H1 (cell line): ENCODE results near the gene PLGRKT. TPM values are rescaled to one million over a fixed set of nuclear protein-coding genes. Genes with fewer than 3 reads are reported as not detected.

Experiments used
- CTCF ChIA-PET: fragments of 300-600 bp; sonication (Branson Sonifier 250); formaldehyde crosslinking; loops from one replicate; lab custom pipeline; 2021; ENCODE audit not compliant: partially characterized antibody; lab: Charles Lee
- POLR2A ChIA-PET: fragments of 300-600 bp; sonication (Branson Sonifier 250); formaldehyde crosslinking; loops from one replicate; lab custom pipeline; 2021; ENCODE audit warnings: inconsistent platforms; ENCODE audit not compliant: partially characterized antibody; lab: Charles Lee
- DNase-seq, 2 experiments: peaks; one replicate each; pipeline versions ENCODE4 v3.0.0 to v3.0.0-alpha.2; 2010 to 2022; ENCODE audit warnings: low spot score in 2 of 2, low read depth in 1 of 2, mixed read lengths in 1 of 2
- FAIRE-seq: peaks from 2 replicates; lab custom pipeline; 2011; peaks lifted over from hg19 to GRCh38; lab: Jason Lieb, UNC
- H2AFZ ChIP-seq: 2 replicates; pipeline ENCODE4 v1.8.1; 2012; ENCODE audit warnings: low read length, inconsistent platforms
- H2AK5ac ChIP-seq: 2 replicates; pipeline ENCODE4 v1.6.1; 2013; ENCODE audit warnings: low read depth, low read length
- H2BK120ac ChIP-seq: replicated peaks from 2 replicates; pipeline ENCODE3; 2013; ENCODE audit warnings: low read depth, low read length, inconsistent platforms
- H2BK12ac ChIP-seq: 2 replicates; pipeline ENCODE4 v1.6.1; 2013; ENCODE audit warnings: low read depth, low read length
- H2BK15ac ChIP-seq: 2 replicates; pipeline ENCODE4 v1.6.1; 2013; ENCODE audit warnings: low read length
- H2BK20ac ChIP-seq: 2 replicates; pipeline ENCODE4 v1.6.1; 2013; ENCODE audit warnings: low read length
- H2BK5ac ChIP-seq: 2 replicates; pipeline ENCODE4 v1.6.1; 2013; ENCODE audit warnings: low read depth, low read length
- H3K14ac ChIP-seq: 2 replicates; pipeline ENCODE4 v1.6.1; 2013; ENCODE audit warnings: inconsistent platforms; ENCODE audit not compliant: insufficient read length
- H3K18ac ChIP-seq: 2 replicates; pipeline ENCODE4 v1.6.1; 2013; ENCODE audit warnings: low read length; ENCODE audit errors: extremely low read depth
- H3K23ac ChIP-seq: 2 replicates; pipeline ENCODE4 v1.6.1; 2013; ENCODE audit warnings: inconsistent platforms; ENCODE audit not compliant: insufficient read length
- H3K23me2 ChIP-seq: 2 replicates; pipeline ENCODE4 v1.6.1; 2013; ENCODE audit warnings: low read depth, low read length
- H3K27ac ChIP-seq: 2 replicates; pipeline ENCODE4 v1.6.1; 2011; ENCODE audit warnings: low read depth, low read length, inconsistent platforms
- H3K27me3 ChIP-seq, 4 experiments: replicated peaks in 1 of 4; 1 replicate in 1 of 4; 2 replicates in 3 of 4; pipeline versions ENCODE4 v1.6.1 to v1.8.1; 2011 to 2013; ENCODE audit warnings: low read length in 3 of 4, mild to moderate bottlenecking in 3 of 4, inconsistent platforms in 2 of 4, mixed read lengths in 2 of 4, moderate library complexity in 1 of 4; ENCODE audit not compliant: control insufficient read depth in 3 of 4, insufficient read depth in 3 of 4; ENCODE audit errors: extremely low read depth in 1 of 4
- H3K36me3 ChIP-seq, 4 experiments: 2 replicates each; pipeline versions ENCODE4 v1.6.1 to v1.8.1; 2011 to 2013; ENCODE audit warnings: mild to moderate bottlenecking in 4 of 4, low read length in 3 of 4, moderate library complexity in 2 of 4, control low read depth in 1 of 4, inconsistent platforms in 1 of 4; ENCODE audit not compliant: insufficient read depth in 4 of 4, control insufficient read depth in 2 of 4
- H3K4ac ChIP-seq: replicated peaks from 2 replicates; pipeline ENCODE3; 2013; ENCODE audit warnings: low read length, low read depth, mixed read lengths, inconsistent platforms; ENCODE audit not compliant: insufficient read length
- H3K4me1 ChIP-seq, 4 experiments: replicated peaks in 1 of 4; 1 replicate in 1 of 4; 2 replicates in 3 of 4; pipeline versions ENCODE4 v1.6.1 to v1.8.1; 2011 to 2013; ENCODE audit warnings: low read length in 3 of 4, inconsistent platforms in 2 of 4, mixed read lengths in 1 of 4; ENCODE audit not compliant: insufficient read depth in 4 of 4, control insufficient read depth in 3 of 4
- H3K4me2 ChIP-seq, 2 experiments: 2 replicates each; pipeline versions ENCODE4 v1.6.1 to v1.8.1; 2011 to 2013; ENCODE audit warnings: low read depth in 2 of 2, low read length in 2 of 2, control low read depth in 1 of 2, inconsistent platforms in 1 of 2, mild to moderate bottlenecking in 1 of 2; ENCODE audit not compliant: insufficient read depth in 1 of 2
- H3K4me3 ChIP-seq, 4 experiments: fragments of 200-600, 300-600 bp in 1 of 4; sonication (generic), shearing (Covaris generic), sonication (Bioruptor Twin) in 1 of 4; 2 replicates each; pipeline versions ENCODE4 v1.5.1 to v1.8.1; 2011 to 2016; ENCODE audit warnings: low read length in 4 of 4, low read depth in 3 of 4, control low read depth in 2 of 4, inconsistent platforms in 2 of 4, mild to moderate bottlenecking in 2 of 4, mixed read lengths in 1 of 4, moderate library complexity in 1 of 4; ENCODE audit not compliant: insufficient read depth in 2 of 4; ENCODE audit errors: extremely low read depth in 1 of 4
- H3K56ac ChIP-seq: replicated peaks from 2 replicates; pipeline ENCODE3; 2013; ENCODE audit warnings: low read depth, mild to moderate bottlenecking, mixed read lengths, low read length, inconsistent platforms; ENCODE audit not compliant: insufficient read length
- H3K79me1 ChIP-seq: 2 replicates; pipeline ENCODE4 v1.6.1; 2013; ENCODE audit warnings: low read depth, low read length, control low read depth
- H3K79me2 ChIP-seq, 2 experiments: 2 replicates each; pipeline versions ENCODE4 v1.6.1 to v1.8.1; 2012 to 2013; ENCODE audit warnings: low read length in 2 of 2, mild to moderate bottlenecking in 2 of 2, inconsistent platforms in 1 of 2; ENCODE audit not compliant: insufficient read depth in 2 of 2, control insufficient read depth in 1 of 2
- H3K9ac ChIP-seq, 4 experiments: replicated peaks in 1 of 4; 1 replicate in 1 of 4; 2 replicates in 3 of 4; pipeline versions ENCODE4 v1.6.1 to v1.8.1; 2011 to 2013; ENCODE audit warnings: low read depth in 3 of 4, low read length in 3 of 4, control low read depth in 2 of 4, mild to moderate bottlenecking in 2 of 4, moderate library complexity in 2 of 4, inconsistent platforms in 1 of 4; ENCODE audit errors: extremely low read depth in 1 of 4
- H3K9me3 ChIP-seq, 2 experiments: 2 replicates each; pipeline versions ENCODE4 v1.6.1 to v1.8.1; 2012 to 2013; ENCODE audit warnings: mild to moderate bottlenecking in 2 of 2, moderate library complexity in 2 of 2, control low read depth in 1 of 2, inconsistent platforms in 1 of 2, low read depth in 1 of 2, low read length in 1 of 2, mixed read lengths in 1 of 2; ENCODE audit not compliant: insufficient read depth in 2 of 2
- H4K20me1 ChIP-seq, 2 experiments: replicated peaks in 1 of 2; 2 replicates each; pipeline versions ENCODE3 to v1.8.1; 2011 to 2013; ENCODE audit warnings: inconsistent platforms in 2 of 2, low read length in 2 of 2, mild to moderate bottlenecking in 1 of 2; ENCODE audit not compliant: insufficient read depth in 2 of 2, control insufficient read depth in 1 of 2
- H4K5ac ChIP-seq: 2 replicates; pipeline ENCODE4 v1.6.1; 2013; ENCODE audit warnings: low read length, low read depth, mixed read lengths, inconsistent platforms; ENCODE audit not compliant: insufficient read length
- H4K8ac ChIP-seq: 2 replicates; pipeline ENCODE4 v1.8.0; 2013; ENCODE audit warnings: mild to moderate bottlenecking, moderate library complexity, low read length, inconsistent platforms; ENCODE audit not compliant: insufficient read depth; ENCODE audit errors: extremely low read depth
- H4K91ac ChIP-seq: replicated peaks from 2 replicates; pipeline ENCODE3; 2013; ENCODE audit warnings: low read length, mixed read lengths, inconsistent platforms; ENCODE audit not compliant: insufficient read length
- CBX5 ChIP-seq: fragments of 300-800, 300-1000 bp; sonication (generic); IDR thresholded peaks from 2 replicates; pipeline ENCODE4 v1.7.1; 2016; ENCODE audit warnings: antibody characterized with exemption, low read length, low read depth
- CTBP2 ChIP-seq: IDR thresholded peaks from 2 replicates; pipeline ENCODE4 v1.7.0; 2011; ENCODE audit warnings: borderline replicate concordance, mild to moderate bottlenecking, moderate library complexity, mixed read lengths, low read length; ENCODE audit not compliant: insufficient read depth, insufficient read length
- FOSL1 ChIP-seq: IDR thresholded peaks from 2 replicates; pipeline ENCODE4 v1.6.1; 2011; ENCODE audit warnings: mild to moderate bottlenecking, low read depth, low read length, moderate library complexity; ENCODE audit not compliant: insufficient read depth
- MAX ChIP-seq: IDR thresholded peaks from 2 replicates; pipeline ENCODE4 v1.6.1; 2012; ENCODE audit warnings: inconsistent platforms
- RAD21 ChIP-seq, 2 experiments: IDR thresholded peaks in 1 of 2; conservative IDR thresholded peaks in 1 of 2; 2 replicates each; pipeline ENCODE4 v1.6.1; 2011; ENCODE audit warnings: low read depth in 2 of 2, low read length in 2 of 2, improper control_type of control experiment in 1 of 2, inconsistent platforms in 1 of 2, mild to moderate bottlenecking in 1 of 2, moderate library complexity in 1 of 2
- RFX5 ChIP-seq: IDR thresholded peaks from 2 replicates; pipeline ENCODE4 v1.6.1; 2011; ENCODE audit warnings: low read depth, low read length, improper control_type of control experiment, borderline replicate concordance
- RNF2 ChIP-seq: fragments of 200-900, 300-1000 bp; sonication (generic); IDR thresholded peaks from 2 replicates; pipeline ENCODE4 v1.7.1; 2016; ENCODE audit warnings: borderline replicate concordance, low read depth, mild to moderate bottlenecking, antibody characterized with exemption, low read length; ENCODE audit not compliant: poor library complexity, severe bottlenecking; ENCODE audit errors: missing control alignments
- SAP30 ChIP-seq: fragments of 300-600 bp; sonication (generic); IDR thresholded peaks from 2 replicates; pipeline ENCODE4 v1.7.1; 2012; ENCODE audit warnings: low read length, moderate library complexity, mild to moderate bottlenecking, inconsistent platforms; ENCODE audit not compliant: insufficient read depth, insufficient replicate concordance
- SP2 ChIP-seq: IDR thresholded peaks from 2 replicates; pipeline ENCODE4 v1.6.1; 2012; ENCODE audit warnings: mild to moderate bottlenecking, low read length, inconsistent platforms
- SUZ12 ChIP-seq: fragments of 200-600 bp; sonication (generic); IDR thresholded peaks from 2 replicates; pipeline ENCODE4 v1.6.1; 2012; ENCODE audit warnings: mild to moderate bottlenecking, inconsistent platforms, low read length, moderate library complexity, mixed read lengths
- TAF1 ChIP-seq: IDR thresholded peaks from 2 replicates; pipeline ENCODE4 v1.6.1; 2011; ENCODE audit warnings: mild to moderate bottlenecking, low read depth, low read length
- TBP ChIP-seq: IDR thresholded peaks from 2 replicates; pipeline ENCODE4 v1.6.1; 2011; ENCODE audit warnings: low read depth, low read length, improper control_type of control experiment
- YY1 ChIP-seq: IDR thresholded peaks from 2 replicates; pipeline ENCODE4 v1.6.1; 2011; ENCODE audit warnings: low read depth, mild to moderate bottlenecking, low read length
- WGBS, 2 experiments: shearing (Covaris generic) in 1 of 2; methylation state at CpG; one replicate each; pipeline versions ENCODE4 v1.1.6 to v1.1.7; 2013 to 2015; ENCODE audit warnings: low lambda C conversion rate in 2 of 2, mixed read lengths in 2 of 2, inconsistent platforms in 1 of 2, low coverage in 1 of 2, missing lambda C conversion rate in 1 of 2; ENCODE audit not compliant: insufficient replicate concordance in 2 of 2, insufficient coverage in 1 of 2, insufficient read length in 1 of 2; ENCODE audit errors: extremely low coverage in 1 of 2, missing lambda C conversion rate in 1 of 2; 5-methylcytosine and 5-hydroxymethylcytosine counted together
- polyA plus RNA-seq, 7 experiments: library from polyadenylated mRNA; depleted of rRNA in 3 of 7; stranded (reverse) in 5 of 7; unstranded in 2 of 7; fragments of >200 nt in 5 of 7; fragments of 200-250 nt in 2 of 7; gene quantifications; 1 replicate in 5 of 7; 2 replicates in 1 of 7; 4 replicates in 1 of 7; pipeline versions ENCODE4 v1.2.1 to v1.2.3, GENCODE V29; 2011 to 2013; ENCODE audit warnings: missing spikeins in 2 of 7, mixed read lengths in 2 of 7
- total RNA-seq: library from RNA; stranded (reverse); fragmentation: NEBNext Ultra II Directional; extraction: Animal tissue kit (Norgen Biotek cat#: 25700); gene quantifications from 2 replicates; pipeline ENCODE4 v1.2.1, GENCODE V29; 2021

PLGRKT gene
- total and polyA plus RNA-seq, 2 of the 8 experiments (the other 6 are each of a cell fraction or from before 2014, with no cell fraction given) = 5.4 to 15.7 TPM

DNA sequence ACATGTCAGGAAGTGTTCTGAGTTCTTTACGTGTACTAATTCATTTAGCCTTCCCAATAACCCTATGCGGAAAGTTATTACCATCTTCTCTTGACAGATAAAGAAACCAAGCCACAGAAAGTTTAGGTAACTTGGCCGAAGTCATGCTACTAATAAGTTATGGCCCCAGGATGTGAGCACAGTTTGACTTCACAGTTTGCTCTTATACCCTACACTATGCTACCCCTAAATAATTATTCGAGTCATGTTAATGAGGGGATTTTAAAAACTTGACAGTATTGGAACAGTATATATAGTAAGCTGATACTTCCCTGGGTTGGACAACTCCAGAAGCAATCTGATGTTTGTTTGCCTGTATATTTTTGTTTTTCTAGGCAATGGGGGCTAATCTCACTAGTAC, 43.2 kb upstream of the PLGRKT start:
- no peak overlapping the region for H2AK5ac ChIP-seq
- H2BK120ac ChIP-seq = no peak overlapping the region
- POLR2A ChIA-PET = no interaction called here
- H3K23me2 ChIP-seq = no peaks in the 10 kb centered on the region; the same call in 1 of the 2 replicates
- H3K79me2 ChIP-seq = no peaks in the 10 kb centered on the region
- no peak overlapping the region for H4K91ac ChIP-seq
- no peak overlapping the region for H3K18ac ChIP-seq
- DNase-seq (no peak), FAIRE-seq (no peak)
- H4K20me1 ChIP-seq = no peaks in the 10 kb centered on the region
- no peak overlapping the region for H3K27ac ChIP-seq
- H3K4me3 ChIP-seq = no peak overlapping the region
- no peak overlapping the region for H3K4me2 ChIP-seq
- no peak overlapping the region for H3K23ac ChIP-seq
- H2BK20ac ChIP-seq = no peak overlapping the region
- no peak overlapping the region for H2AFZ ChIP-seq
- no peaks in the 10 kb centered on the region for H3K79me1 ChIP-seq
- no peak overlapping the region for H3K9ac ChIP-seq
- no peaks in the 10 kb centered on the region for H3K4me1 ChIP-seq
- no peak overlapping the region for H3K4ac ChIP-seq
- H2BK12ac ChIP-seq = no peak overlapping the region
- no peak overlapping the region for H3K56ac ChIP-seq
- no peak overlapping the region for H3K14ac ChIP-seq
- peaks cover 7 to 9% of the 10 kb centered on the region in 2 experiments; a peak in 1 of 4 replicates for H3K9me3 ChIP-seq
- H3K27me3 ChIP-seq = no peaks in the 10 kb centered on the region
- H2BK15ac ChIP-seq = no peak overlapping the region
- H2BK5ac ChIP-seq = no peak overlapping the region
- CTCF ChIA-PET = interaction anchor here (1.2 to 2.3 kb wide), 5 partner anchors 9 to 90 kb away, joined by 3 to 7 read pairs (median 4); partner anchors contain the start of gene CD274
- no peaks in the 10 kb centered on the region for H3K36me3 ChIP-seq
- no peak overlapping the region for H4K8ac ChIP-seq
- H4K5ac ChIP-seq = no peak overlapping the region
- 96% methylated on average over 4 of the region's 4 CpGs; no CpG with 5 or more reads in 1 of the 2 experiments for WGBS, 2 experiments
- no peak for TF ChIP-seq RFX5
- no peak for TF ChIP-seq RAD21 (IDR thresholded peaks at IDR 0.05 in 1 of 2, conservative IDR thresholded peaks at IDR 0.05 in 1 of 2; ENCODE audit: low read depth in 2 of 2, low read length in 2 of 2)
- no peak for TF ChIP-seq SAP30
- TF ChIP-seq SP2 = no peak
- no peak for TF ChIP-seq CTBP2
- no peak for TF ChIP-seq YY1
- no peak for TF ChIP-seq TBP
- TF ChIP-seq CBX5 = no peak
- TF ChIP-seq TAF1 = no peak
- TF ChIP-seq SUZ12 = no peak
- TF ChIP-seq FOSL1 = no peak
- TF ChIP-seq MAX = no peak
- no peak for TF ChIP-seq RNF2
